Suppressor macrophage treated with lipopolysaccharide for 4 hours (primary cell): ENCODE data around the gene NGB.

Source experiments
- DNase-seq: peaks from one replicate; pipeline ENCODE4 v3.0.0-alpha.2; 2020

NGB gene

GRCh38 chr14:77260631-77261030 is 10.4 kb downstream of the NGB start:
- DNase-seq = peak; percentile 4

- no peak for DNase-seq
These were observed 10.8 kb downstream of the NGB start for GRCh38 chr14:77260199-77260598.

GRCh38 chr14:77259025-77259715 is 11.8 kb downstream of the NGB start:
- no peak for DNase-seq

- DNase-seq = no peak
These were observed 12.4 kb downstream of the NGB start for GRCh38 chr14:77258566-77258965.

GRCh38 chr14:77257700-77258099 is 13.3 kb downstream of the NGB start:
- DNase-seq = no peak

DNA sequence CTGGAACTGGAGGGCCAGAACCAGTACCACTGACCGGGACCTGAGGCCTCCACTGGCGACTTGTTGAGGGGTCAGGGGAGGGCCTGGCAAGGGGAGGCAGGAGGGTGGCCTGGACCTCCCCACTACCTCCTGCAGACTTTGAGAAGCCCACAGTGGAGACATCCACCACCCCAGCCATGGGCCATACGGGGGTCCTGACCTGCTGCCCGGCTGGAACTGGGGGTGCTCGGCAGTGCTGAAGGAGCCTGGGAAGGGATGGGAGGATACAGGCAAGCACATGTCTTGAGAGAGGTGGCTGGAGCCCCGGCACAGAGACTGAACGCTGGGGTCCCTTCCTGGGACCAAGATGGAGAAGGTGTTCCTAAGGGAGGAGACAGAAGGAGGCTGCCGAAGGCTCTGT is 14.3 kb downstream of the NGB start:
- DNase-seq = no peak

- DNase-seq = no peak
These were observed 17.4 kb downstream of the NGB start for GRCh38 chr14:77253333-77254190.

- no peak for DNase-seq
These were observed 19.1 kb downstream of the NGB start for GRCh38 chr14:77251870-77252269.

DNA sequence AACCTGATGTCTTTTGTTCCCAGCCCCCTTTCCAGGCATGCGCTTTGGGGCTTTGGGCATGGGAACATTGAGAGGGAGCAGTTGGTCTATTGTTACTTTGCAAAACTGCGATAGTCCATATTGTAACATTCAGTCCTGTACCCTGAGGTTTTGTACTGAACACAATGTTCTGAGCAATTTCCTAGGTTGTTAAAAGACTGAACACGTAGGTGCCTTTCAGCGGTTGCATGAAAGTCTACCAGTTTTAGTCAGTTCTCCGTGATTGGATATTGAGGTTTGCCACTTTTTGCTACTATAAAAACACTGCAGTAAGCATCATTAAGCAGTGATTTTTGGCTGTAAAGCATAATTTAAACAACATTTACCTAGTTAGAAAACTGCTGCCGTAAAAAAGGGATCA is 20.1 kb downstream of the NGB start:
- DNase-seq = no peak

- DNase-seq = no peak
These were observed 21.7 kb downstream of the NGB start for GRCh38 chr14:77249286-77249685.

DNA sequence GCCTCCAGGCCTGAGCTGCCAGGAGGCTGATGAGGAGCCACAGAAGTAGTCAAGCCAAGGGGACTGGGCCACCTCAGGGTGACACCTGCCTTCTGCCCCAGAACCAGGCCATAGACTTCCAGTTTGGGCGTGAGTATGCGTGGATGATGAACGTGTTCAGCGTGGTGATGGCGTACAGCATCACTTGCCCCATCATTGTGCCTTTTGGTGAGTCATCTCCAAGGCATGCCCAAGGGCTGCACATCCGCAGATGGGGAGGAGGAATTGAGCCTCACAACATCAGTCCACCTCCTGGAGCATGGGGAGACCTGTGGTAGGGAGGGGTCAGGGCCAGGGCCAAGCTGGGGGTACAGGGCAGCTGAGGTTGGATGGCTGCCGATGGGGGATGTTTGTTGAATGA is 22.3 kb downstream of the NGB start:
- no peak for DNase-seq

DNA sequence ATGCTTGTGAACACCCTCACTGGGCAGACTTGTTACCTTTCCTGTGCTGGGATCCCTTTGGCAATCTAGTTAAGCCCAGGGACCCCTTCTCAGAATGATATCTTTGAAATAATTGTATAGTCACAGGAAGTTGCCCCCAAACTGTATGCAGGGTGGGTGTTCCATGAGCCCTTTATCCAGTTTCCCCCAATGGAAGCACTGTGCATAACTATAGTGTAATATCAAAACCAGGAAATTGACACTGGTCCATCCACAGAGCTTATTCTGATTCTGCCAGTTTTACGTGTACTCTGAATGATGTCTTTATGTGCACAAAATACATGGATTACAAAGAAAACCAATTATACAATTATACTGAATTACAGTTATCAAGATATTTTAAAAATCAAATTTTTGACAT is 24.2 kb downstream of the NGB start:
- no peak for DNase-seq

DNA sequence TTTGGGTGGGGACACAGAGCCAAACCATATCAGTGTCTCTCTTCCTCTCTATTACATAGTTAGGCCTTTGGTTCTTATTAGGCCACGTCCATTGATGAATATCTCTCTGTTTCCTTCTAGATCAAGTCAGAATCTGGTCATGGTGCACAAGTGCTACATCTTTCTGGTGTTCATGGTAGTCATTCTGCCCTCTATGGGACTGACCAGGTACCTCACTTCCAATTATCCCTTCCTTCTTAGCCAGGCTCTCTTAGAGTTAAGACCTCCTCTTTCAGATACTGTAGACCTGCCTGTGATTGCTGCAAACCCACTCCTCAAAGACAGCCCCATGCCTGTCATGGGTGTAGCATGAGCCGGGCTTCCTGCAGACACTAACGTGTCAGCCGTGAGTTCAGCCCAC is 25.2 kb downstream of the NGB start:
- no peak for DNase-seq

GRCh38 chr14:77243853-77244252 is 27.2 kb downstream of the NGB start:
- peak; percentile 25 for DNase-seq

- no peak for DNase-seq
These were observed 28.3 kb downstream of the NGB start for GRCh38 chr14:77242752-77243151.

DNA sequence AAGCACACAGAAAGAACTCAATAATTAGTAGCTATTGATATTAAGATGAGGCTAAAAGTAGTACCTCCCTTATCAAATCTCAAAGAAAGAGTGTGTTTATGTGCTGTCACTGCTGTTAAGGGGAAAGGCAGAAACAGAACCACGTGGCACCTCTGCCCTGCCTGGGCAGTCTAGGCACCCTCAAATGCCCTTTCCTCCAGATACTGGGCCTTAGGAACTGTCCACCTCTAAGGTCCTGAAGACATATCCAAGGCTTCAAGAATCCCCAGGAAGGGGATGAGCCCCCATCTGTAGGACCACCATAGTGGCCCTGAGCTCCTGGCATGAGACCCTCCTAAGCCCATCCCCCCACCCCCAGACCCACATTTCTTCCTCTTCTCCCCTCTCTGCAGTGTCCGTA is 29.1 kb downstream of the NGB start:
- DNase-seq = no peak

- DNase-seq = no peak
These were observed 30.6 kb downstream of the NGB start for GRCh38 chr14:77240336-77240915.

DNA sequence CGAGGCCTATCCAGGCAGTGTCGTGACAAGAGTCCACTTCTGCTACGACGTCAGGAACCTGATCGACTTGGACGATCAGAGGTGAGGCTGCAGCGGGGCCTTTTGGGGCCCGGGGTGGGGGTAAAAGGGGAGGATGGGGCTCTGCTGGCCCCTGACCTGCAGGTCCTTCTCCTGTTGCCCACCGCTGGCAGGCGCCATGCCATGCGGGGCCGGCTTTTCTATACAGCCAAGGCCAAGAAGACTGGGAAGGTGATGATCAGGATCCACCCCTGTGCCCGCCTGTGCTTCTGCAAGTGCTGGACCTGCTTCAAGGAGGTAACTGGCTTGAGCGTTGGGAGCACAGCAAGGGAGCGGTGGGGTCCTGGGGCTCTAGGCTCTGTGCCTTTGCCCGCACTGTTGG is 31.6 kb downstream of the NGB start:
- no peak for DNase-seq

GRCh38 chr14:77238996-77239395 is 32.0 kb downstream of the NGB start:
- DNase-seq = no peak

GRCh38 chr14:77238356-77238755 is 32.6 kb downstream of the NGB start:
- no peak for DNase-seq

DNA sequence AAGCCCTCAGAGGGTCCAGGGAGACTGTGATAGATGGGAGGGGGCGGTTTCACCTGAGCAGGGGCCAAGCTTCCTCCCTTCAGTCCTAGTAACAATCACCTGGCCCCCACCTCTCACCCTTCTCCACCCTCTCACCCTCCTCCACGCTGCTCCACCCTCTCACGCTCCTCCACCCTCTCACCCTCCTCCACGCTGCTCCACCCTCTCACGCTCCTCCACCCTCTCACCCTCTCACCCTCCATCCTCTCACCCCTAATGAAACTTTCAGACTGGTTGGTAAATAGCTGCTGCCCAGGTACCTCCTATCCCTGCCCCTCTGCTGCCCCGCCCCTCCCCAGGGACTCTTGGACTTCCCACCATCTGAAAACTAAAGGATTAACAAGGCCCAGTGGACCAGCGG is 34.2 kb downstream of the NGB start:
- no peak for DNase-seq

DNA sequence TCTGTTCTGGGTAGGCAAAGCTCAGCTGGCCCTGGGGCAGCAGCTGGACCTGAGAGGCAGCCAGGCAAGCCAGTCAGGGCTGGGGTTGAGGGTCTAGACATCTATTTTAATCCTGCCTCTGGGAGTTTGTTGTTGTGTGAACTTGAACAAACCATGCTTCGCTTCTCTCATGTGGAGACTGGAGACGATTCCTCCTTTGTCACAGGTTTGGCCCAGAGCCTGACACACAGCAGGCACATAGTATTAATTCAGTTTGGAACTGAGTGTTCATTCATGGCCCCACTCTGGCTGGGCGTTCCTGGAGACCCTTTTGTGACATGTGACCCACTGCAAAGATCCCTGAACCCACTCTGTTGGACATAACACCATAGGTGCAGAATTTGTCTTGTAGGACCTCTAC is 39.3 kb downstream of the NGB start:
- DNase-seq = no peak

DNA sequence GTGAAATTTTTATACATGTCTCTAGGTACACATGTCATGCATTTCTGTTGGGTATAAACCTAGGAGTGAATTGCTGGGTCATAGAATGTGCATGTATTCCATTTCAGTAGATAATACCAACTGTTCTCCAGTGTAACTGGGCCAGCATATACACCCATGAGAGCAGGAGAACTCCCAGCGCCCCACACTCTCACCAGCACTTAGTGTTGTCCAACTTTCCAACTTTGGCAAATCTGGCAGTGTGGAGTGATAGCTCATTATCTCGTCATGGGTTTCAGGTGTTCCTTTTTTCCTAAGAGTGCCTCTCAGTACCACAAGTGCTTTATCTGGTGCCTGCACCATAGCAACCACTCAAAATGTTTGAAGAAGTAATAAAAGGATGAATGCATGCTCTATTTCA is 40.1 kb downstream of the NGB start:
- no peak for DNase-seq

- DNase-seq = no peak
These were observed 43.0 kb downstream of the NGB start for GRCh38 chr14:77228056-77228455.
